COR-L47 (cell line): ENCODE data around the gene PAQR8.

Experiments
- DNase-seq: peaks from one replicate; lab custom pipeline; 2025; lab: John Stamatoyannopoulos, UW

Gene PAQR8, protein sequence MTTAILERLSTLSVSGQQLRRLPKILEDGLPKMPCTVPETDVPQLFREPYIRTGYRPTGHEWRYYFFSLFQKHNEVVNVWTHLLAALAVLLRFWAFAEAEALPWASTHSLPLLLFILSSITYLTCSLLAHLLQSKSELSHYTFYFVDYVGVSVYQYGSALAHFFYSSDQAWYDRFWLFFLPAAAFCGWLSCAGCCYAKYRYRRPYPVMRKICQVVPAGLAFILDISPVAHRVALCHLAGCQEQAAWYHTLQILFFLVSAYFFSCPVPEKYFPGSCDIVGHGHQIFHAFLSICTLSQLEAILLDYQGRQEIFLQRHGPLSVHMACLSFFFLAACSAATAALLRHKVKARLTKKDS

DNA sequence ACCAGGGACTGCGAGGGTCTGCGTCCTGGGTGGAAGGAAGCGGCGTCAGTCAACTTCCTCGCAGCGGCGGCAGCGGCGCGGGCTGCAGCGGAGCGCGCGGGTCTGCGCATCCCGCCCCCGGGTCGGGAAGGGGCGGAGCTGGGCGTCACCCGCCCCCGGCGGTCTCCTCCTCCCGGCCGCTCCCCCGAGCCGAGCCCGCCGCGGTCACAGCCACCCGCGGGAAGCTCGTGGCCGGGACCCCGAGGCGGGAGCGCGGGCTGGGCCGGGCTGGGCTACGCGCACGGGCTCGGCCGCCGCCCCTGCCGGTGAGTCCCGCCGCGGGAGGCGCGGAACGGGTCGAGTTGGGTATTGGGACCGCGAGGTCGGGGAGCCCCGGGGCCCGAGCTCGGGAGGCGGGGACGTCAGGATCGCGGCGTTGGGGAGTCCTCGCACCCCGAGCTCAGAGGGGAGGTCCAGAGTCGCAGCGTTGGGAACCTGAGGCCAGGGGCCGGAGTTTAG is at the start of gene PAQR8:
PAQR8 (plus strand) TSS at position 207 of the 498 bp plus-strand sequence. CDS start 41,063 bp downstream, outside the sequence.
- DNase-seq: peak; percentile 53

DNA sequence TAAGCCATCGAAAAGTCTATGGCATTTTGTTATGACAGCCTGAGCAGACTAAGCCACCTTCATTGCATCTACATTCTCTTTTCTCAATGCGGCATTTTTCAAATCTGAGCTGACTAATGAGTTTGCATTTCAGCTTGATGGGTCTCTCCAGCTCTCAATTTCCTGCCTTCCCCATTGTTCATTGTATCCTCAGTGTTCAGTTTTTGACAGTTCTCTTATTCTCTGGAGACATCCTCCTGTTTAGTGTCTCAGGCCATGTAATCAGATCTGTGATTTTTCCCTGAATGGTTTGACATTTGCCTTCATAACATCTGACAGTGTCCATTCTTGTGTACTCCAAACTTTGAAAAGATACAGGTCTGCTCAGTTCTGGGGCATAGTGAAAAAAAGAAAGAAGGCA is 49.5 kb upstream of the PAQR8 start:
- DNase-seq: no peak

DNA sequence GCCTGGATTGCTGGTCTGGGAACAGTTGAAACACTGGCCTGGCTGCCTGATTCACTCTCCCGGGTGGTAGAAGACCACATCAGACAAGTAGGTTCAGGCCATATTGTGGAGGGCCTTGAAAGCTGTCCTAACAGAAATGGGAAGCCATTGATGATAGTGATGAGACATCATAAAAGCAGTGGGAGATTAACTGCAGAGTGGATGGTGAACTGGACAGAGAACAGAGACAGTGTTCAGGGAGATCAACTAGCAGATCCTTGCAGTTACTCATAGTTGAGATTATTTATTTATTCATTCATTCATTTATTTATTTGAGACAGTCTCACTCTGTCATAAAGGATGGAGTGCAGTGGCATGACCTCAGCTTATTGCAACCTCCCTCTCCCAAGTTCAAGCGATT is 47.2 kb upstream of the PAQR8 start:
- DNase-seq: no peak

DNA sequence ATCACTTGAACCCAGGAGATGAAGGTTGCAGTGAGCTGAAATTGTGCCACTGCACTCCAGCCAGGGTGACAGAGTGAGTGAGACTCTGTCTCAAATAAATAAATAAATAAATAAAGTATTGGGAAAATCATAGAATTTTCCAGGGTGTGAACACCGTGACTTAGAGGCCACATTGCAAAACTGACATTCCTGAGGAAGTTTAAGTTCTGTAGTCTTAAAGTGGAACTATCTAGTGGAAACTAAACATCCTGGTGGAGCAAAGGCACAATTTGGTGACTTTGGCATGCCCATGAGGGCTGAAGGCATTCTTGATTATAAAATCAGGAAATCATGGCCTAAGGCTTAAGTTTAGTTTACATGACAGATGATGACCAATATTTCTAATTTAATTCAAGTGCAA is 44.7 kb upstream of the PAQR8 start:
- DNase-seq: no peak

DNA sequence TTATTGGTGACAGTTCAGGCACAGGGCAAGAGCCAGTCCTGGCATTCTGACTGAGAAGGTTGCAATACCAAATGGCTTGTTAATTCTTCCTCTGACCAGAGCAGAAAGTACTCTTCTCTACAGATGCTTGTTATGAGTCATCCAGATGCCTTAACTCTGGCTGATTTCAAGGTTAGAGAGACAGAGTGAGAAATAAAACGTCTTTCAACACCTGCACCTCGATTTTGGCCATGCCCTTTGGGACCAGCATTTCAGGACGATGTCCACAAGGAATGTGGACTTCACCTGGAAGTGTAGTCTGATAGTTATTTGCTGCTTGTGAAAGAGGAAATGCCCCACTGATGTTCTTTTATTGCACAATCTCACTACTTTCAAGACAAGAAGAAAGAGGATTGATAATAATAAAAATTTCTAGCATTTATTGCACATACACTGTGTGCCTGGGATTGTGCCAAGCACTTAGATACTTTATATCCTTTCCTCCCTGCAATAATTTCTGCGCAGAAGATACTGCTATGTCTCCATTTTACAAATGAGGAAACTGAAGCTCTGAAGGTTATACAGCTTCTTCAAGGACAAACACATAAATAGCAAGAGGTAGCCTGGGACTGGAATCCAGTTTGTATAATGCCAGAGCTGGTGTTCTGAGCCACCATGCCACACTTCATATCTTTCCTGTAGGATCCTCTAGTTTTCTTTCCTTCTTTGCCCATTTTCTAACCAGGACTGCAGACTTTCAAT is 43.9 kb upstream of the PAQR8 start:
- no peak for DNase-seq

DNA sequence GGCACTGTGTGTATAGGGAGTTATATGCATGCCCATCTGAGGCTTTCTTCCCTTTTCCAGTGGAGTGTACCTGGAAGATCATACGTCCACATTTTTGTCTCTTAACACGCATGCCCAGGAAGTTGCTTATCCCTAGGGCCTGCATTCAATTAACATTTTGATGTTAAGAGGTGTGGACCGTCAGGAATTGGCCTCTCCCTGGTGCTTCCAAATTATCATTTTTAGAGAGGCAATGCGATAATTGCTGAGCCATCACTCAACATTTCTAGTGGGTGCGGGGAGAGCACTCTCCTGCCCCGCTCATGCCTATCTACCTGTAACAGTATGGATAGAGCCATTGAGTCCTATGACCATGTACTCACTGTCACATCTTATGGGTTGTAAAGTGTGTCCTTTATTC is 37.8 kb upstream of the PAQR8 start:
- no peak for DNase-seq

DNA sequence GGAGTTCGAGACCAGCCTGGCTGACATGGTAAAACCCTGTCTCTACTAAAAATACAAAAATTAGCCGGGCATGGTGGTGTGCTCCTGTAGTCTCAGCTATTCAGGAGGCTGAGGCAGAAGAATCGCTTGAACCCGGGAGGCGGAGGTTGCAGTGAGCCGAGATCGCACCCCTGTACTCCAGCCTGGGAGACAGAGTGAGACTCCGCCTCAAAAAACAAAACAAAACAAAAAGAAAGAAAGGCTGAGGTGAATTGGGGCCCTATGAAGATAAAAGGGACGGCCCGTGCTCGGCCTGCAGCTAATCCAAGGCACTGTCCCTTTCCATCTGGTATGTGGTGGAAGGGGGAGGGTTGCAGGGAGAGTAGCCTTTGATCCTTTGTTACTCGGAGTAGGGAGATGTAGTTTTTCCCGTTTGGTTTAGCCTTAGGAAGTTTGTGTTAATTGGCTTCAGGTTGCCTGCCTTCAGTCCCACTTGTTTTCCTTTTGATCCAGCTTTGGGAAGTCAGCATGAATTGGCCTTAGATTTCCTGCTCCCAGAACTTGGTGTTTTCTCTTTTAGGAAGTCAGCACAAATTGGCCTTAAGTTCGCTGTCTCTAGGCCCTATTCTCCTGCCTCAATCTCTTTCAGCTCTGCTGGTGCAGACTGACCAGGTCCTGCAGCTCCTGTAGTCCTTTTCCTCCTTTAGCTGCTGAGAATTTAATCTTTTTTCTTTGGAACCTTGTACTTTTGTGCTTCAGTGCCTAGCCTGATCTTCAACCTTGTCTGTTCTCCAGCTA is 36.1 kb upstream of the PAQR8 start:
- no peak for DNase-seq

DNA sequence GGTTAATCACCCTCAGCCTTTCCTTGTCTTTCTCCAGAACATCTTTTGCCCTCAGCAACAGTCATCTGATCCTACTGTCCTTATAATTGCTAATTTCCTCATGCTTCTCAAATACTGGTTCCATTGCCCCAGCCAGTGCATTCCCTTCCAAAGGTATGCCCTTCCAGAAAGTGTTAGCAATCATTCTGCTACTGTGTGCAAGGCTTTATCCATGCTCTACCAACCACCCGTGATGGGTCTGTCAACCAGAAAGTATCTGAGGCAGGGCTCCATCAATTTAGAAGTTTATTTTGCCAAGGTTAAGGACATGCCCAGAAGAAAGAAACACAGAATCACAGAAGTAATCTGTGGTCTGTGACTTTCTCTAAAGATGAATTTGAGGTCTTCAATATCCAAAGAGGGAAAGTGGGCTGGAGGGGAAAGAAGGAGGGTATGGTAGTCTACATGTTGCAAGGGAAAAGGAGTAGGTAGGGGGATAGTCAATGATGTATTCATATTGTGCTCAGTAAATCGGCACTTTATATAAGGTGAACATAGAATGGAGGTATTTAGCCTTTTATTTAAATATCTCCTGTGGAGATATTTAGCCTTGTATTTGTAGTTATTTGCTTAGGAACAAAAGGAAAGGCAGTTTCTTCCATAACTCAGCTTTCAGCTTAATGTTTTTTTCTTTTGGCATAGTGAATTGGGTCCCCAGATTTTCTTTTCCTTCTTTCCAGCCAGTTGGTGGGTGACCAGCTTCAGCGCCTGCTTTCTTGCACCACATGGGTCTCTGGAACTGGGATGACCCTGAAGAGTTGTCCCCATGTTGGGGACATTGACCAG is 35.2 kb upstream of the PAQR8 start:
- DNase-seq: no peak

DNA sequence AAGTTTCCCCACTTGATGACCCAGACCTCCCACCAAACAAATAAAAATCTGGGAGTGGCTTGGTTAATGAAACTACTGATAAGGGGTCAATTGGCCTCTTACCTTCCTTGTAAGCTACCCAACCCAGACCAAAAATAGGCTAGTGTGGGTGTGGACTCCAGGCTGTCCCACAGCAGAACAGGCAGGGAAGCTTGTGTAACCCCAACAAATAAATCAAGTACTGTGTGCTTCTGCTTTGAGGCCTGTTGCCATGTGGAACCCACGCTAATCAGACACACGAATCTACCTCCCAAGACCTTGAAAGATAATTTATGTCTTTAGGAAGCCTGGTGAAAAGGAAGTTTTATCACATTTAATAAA is 33.7 kb upstream of the PAQR8 start:
- DNase-seq: no peak

DNA sequence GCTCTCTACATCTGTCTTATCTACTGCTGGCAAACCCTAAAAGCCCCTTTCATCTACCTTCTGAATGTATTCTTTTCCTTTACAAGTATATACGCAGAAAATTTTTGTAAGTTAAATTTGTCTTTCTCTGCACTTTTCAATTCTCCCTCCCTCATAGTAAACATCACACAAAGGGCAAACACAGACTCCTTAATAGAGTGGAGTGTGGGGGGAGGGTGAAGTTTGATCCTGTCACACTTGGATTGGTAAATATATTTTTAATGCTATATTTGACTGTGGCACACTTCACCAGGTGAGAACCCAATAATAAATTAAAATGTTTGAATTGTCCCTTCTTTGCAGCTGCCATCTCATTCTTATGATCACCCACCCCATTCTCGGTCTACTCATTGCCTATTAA is 33.2 kb upstream of the PAQR8 start:
- peak; percentile 11 for DNase-seq

DNA sequence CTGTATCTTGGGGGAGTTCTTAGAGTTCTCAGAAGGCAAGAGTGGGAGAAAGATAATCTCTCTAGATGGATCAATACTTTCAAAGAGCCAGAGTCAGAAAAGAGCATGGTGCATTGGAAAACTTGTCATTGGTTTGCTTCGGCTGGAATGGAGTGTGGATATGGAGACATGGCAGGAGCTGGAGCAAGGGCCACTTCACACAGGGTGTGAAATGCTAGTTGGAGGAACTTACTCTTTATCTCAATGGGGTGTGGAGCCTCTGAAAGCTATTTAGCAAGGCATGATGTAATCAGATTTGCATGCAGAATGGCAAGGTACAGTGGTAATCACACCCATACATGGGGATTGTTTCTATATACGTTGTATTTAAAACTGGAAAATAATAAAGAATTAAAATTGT is 31.5 kb upstream of the PAQR8 start:
- DNase-seq: no peak

DNA sequence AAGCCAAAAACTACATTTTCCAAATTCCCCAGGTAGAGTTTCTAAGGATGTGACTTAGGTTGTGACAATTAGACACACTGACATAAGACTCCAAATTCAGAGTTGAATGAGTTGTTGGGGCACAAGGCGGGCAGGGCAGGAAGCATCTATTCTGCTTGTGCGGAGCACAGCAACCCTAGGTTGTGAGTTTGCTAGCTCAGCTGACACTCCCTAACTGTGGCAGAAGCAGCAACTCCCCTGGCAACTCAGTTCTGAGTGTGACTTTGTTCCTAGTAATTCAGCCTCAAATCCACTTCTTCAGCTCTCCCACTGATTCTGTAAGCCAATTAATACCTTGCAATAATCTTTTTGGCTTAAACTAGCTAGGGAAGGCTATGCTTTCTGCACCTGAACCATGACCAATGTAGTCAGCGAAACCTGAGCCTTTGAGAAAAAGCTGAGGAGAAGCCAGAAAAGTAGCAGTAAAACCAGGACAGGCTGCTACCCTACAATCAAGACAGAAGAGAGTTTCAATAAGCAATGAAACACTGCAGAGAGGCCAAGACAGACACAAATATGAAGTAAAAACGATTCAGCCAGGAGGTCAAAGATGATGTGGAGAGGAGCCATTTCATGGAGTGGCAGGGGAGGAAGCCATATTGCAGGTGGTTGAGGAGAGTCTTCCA is 30.0 kb upstream of the PAQR8 start:
- DNase-seq: no peak

DNA sequence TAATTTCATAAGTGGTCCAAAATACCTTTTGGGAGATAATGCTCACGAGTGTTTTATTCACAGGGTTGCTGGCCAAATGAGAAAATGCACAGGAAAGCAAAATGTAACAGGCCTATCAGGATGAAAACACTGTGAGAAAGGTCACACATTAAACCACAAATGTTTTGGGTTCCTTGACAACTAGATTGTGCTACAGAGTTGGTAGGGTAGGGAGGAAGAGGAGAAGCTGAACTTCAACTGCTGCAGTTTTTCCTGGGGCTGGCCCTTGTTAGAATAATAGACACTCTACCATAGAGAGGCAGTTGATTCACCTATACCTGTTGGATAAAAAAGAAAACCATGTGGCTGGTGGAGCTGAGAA is 28.1 kb upstream of the PAQR8 start:
- no peak for DNase-seq

DNA sequence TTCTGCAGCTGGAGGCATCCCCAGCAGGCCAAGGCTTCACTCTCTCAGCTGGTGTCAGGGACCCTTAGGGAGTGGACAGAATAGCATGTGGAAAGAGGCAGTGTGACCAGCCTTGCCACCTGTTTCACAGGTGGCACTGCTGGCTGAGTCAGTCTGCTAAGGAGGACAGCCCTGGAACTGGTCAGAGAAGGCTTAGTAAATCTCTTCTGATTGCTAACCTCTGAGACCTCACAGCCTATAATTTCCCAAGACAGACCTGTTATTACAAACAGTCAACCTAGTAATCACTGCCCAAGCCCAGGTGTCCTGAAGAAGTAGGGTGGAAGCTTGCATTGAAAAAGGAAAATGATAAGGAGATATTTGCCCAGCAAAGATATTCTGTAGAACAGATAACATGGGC is 26.4 kb upstream of the PAQR8 start:
- no peak for DNase-seq

DNA sequence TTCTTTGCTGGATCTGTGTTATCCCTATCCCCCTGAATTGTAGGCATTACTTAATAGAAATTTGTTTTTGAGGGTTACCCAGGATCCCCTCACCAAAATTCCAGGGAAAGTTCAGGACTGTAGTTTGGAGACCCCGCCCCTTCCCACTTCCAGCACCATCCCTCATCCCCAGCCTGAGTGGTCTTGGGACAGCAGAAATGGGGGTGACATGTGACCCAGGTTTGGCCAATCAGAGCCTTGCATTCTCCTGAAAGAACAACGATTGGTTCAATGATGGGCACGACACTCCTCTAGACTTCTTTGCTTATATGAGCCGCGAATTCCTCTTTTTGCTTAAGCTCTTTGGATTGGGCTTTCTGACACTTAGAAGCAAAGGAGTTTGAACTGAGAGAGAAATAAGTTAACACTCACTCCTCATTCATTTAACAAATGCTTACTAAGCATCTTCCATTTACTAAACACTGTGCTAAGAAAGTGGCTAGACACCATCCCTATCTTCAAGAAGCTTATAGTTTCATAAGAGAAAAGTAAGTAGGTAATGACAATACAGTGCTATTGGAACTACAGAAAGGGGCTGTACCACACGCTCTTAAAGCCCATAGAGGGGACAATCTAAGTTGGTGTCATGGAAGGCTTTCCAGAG is 24.9 kb upstream of the PAQR8 start:
- DNase-seq: no peak

DNA sequence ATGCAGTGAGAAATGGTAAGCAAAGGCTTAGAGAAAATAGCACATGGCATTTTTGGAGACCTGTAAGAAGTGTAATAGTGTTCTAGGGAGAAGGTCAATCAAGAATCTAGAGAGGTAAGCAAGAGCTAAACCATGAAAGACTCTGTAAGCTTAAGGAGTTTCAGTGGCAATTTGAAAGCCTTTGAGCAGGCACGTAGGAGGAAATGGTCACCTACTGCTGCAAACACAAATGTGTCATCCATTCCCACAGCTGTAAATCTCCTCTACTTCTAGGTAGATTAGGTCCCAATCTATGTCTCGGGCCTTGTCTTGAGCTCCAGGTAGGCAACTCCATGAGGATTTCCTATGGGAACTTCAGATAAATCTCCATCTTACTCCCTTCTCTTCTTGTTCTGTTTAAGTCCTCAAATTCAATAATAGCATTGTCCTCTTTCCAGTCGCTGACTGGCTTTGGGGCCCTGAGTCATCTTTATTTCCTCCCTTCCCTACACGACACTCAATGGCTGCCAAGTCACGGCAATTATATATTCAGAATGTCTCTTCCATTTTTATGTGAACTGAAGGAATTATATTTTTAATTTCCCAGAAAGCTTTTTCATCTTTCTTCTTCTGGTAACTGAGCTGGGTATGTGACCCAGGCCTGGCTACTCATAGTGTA is 24.2 kb upstream of the PAQR8 start:
- DNase-seq: no peak

DNA sequence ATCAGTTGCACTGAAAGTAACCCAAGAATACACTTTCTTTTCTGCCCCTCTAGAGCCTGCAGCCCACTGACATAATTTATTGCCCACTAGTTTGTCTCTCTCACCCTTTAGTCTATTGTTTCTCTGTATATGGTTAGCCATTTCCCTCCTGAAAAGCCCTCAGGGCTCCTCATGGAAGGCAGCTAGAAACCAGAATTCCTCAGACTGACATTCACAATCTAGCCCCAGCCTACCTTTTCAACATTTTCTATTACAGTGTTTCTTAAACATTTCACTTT is 21.4 kb upstream of the PAQR8 start:
- DNase-seq: no peak

DNA sequence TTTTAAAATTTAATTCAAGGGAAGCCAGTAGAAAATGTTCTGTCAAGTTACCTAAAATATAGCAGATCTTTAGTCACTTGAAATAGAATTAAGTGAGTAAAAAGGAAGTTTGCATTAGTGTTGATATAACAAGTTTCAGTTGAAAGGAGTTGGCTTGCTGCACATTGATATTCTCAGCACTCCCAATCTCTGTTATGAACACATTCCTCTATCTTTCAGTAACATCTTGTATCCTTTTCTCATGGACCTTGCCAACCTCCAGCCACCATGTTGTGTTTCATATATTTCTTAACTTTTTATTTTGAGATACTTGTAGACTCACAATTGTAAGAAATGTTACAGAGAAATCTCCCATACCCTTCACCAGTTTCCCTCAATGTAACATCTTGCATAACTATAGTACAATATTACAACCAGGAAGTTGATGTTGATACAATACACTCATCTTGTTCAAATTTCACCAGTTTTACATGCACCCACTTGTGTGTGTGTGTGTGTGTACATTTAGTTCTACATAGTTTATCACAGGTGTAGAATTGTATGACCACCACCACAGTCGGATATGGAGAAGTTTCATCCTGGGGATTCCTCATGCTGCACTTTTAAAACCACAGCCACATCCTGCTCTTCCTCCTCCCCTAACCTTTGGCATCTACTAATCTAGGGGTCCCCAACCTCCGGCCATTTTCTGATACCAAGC is 20.2 kb upstream of the PAQR8 start:
- no peak for DNase-seq

DNA sequence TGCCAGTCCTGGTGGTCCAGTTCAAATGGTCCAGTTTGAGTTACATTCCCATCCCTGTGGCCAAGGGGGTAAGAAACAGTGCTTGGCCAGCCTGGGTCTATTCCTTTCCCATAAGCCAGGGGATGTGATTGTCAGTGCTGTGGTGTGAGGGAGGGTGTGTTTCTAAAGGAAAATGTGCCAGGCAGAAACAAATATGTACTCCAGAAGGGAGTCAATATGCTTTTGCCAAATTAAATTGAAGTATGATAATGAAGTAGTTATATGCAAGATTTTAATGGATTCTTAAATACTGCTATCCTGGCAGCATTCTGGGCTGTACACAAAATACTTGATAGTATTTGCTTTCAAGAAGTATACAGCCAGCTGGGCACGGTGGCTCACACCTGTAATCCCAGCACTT is 16.6 kb upstream of the PAQR8 start:
- DNase-seq: no peak

DNA sequence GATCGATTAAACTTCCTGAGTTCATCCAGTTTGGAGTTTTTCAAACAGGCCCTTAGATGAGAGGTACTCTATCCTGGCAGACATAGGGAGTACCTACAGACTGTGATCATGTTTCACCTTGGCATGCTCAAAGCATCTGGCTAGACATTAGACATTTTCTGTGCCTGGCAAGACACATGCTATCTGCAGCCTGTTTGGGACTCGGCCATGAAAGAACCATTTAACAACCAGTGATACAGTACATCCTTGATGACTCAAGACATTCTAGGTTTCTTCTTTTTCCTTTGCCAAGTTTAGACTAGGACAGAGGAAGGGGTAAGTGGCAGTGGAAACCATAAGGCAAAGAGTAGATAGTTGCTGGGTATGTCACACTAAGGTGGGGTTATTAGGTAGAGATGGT is 15.4 kb upstream of the PAQR8 start:
- no peak for DNase-seq
